Mesothelial cell of epicardium (in vitro differentiated cells): ENCODE data around the gene ACER3. TPM values are rescaled to one million over a fixed set of nuclear protein-coding genes. Genes with fewer than 3 reads are reported as not detected.
"Not testable (repeated sequence)": the region's sequence is repeated elsewhere in the genome, so short reads cannot be mapped to it uniquely, and the experiment has no call there.

Experiments used
- DNase-seq, 2 experiments: peaks; one replicate each; pipeline ENCODE4 v3.0.0; 2021; ENCODE audit warnings: low spot score in 2 of 2; ENCODE audit not compliant: unreplicated experiment in 2 of 2
- H3K27ac Mint-ChIP-seq: 2 replicates; pipeline ENCODE4 v1.8.0; 2021; ENCODE audit warnings: mixed read lengths
- H3K27me3 Mint-ChIP-seq: 2 replicates; pipeline ENCODE4 v1.8.0; 2021; ENCODE audit warnings: low read depth, mixed read lengths
- H3K36me3 Mint-ChIP-seq: 2 replicates; pipeline ENCODE4 v1.8.0; 2021; ENCODE audit warnings: mixed read lengths
- H3K4me1 Mint-ChIP-seq: 2 replicates; pipeline ENCODE4 v1.8.0; 2021; ENCODE audit warnings: mixed read lengths
- H3K4me3 Mint-ChIP-seq: 2 replicates; pipeline ENCODE4 v1.8.0; 2021; ENCODE audit warnings: mild to moderate bottlenecking, moderate library complexity, mixed read lengths
- H3K9me3 Mint-ChIP-seq: 2 replicates; pipeline ENCODE4 v1.8.0; 2021; ENCODE audit warnings: mixed read lengths
- CTCF ChIP-seq: fragments of 200-600 bp; sonication (generic); IDR thresholded peaks from one replicate; pipeline ENCODE4 v1.5.0; 2021; ENCODE audit warnings: antibody characterized with exemption; ENCODE audit not compliant: unreplicated experiment
- total RNA-seq: library from RNA; stranded (reverse); gene quantifications from 3 replicates; pipeline ENCODE4 v1.2.1, GENCODE V29; 2021

The ACER3 gene
- total RNA-seq, 1 donor from 2014 or later = 17.5 TPM

DNA sequence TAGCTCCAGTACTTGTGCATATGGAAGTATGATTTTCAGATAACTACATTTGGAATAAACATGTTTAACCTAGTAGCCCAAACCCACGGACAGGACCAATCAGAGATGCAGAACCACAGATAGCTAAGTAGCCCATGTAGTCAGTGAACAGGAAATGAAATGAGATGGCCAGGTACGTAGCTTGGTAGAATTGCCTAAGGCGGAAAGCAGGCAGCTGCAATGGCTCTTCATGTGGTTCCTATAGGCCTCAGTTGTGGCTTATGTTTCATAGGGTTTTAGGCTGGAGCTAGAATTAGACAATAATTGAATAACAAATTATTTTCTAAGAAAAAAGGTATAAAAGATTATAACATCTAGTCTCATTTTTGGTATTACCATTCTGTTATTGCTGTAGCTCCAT lies 87.1 kb downstream of the ACER3 start:
- DNase-seq = no peak
- H3K9me3 Mint-ChIP-seq = peaks cover 26% of the 10 kb centered on the region
- H3K27me3 Mint-ChIP-seq = no peaks in the 10 kb centered on the region
- H3K36me3 Mint-ChIP-seq = peaks cover 22% of the 10 kb centered on the region
- no peak overlapping the region for H3K27ac Mint-ChIP-seq
- no peak overlapping the region for H3K4me3 Mint-ChIP-seq
- H3K4me1 Mint-ChIP-seq = no peaks in the 10 kb centered on the region
- TF ChIP-seq CTCF = no peak

DNA sequence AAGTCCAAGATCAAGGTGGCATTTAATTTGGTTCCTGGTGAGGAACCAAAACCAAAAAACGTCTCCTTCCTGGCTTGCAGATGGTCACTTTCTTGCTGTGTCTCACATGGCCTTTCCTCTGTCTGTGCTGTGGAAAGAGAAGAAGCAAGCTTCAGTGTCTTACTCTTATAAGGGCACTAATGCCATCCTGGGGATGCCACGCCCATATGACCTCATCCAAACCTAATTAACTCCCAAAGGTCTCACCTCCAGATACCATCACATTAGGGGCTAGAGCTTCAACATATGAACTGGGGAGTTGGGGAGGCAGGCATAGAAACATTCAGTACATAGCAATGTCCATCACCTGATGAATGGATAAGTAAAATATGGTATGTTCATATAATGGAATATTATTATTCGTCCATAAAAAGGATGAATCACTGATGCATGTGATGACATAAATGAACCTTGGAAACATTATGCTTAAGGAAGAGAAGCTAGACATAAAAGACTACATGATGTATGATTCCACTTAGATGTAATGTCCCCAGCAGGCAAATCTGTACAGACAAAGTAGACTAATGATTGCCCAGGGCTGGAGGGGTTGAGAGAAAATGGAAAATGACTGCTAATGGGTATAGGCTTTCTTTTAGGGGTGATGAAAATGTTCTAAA lies 94.9 kb downstream of the ACER3 start:
- no peaks in the 10 kb centered on the region for H3K27me3 Mint-ChIP-seq
- no peak overlapping the region for H3K4me3 Mint-ChIP-seq
- no peak for TF ChIP-seq CTCF
- peaks cover 3% of the 10 kb centered on the region for H3K36me3 Mint-ChIP-seq
- H3K4me1 Mint-ChIP-seq = no peaks in the 10 kb centered on the region
- no peak for DNase-seq
- no peaks in the 10 kb centered on the region for H3K9me3 Mint-ChIP-seq
- no peak overlapping the region for H3K27ac Mint-ChIP-seq

GRCh38 chr11:76962583-76963416 lies 102.1 kb downstream of the ACER3 start:
- Mint-ChIP-seq H3K4me1 (peaks cover 4% of the 10 kb centered on the region), H3K27ac (no peak overlapping the region), H3K4me3 (no peak overlapping the region), H3K36me3 (peaks cover 34% of the 10 kb centered on the region), H3K9me3 (peaks cover 22% of the 10 kb centered on the region), H3K27me3 (no peaks in the 10 kb centered on the region)
- TF ChIP-seq CTCF = no peak
- DNase-seq = no peak

GRCh38 chr11:76963417-76964168 lies 102.9 kb downstream of the ACER3 start:
- H3K4me1 Mint-ChIP-seq, DNase-seq, H3K27ac Mint-ChIP-seq, H3K27me3 Mint-ChIP-seq, H3K4me3 Mint-ChIP-seq: not testable (repeated sequence)
- Mint-ChIP-seq H3K9me3 (peaks cover 22% of the 10 kb centered on the region), H3K36me3 (peaks cover 34% of the 10 kb centered on the region)

GRCh38 chr11:76972051-76972450 lies 111.3 kb downstream of the ACER3 start:
- no peak overlapping the region for H3K4me3 Mint-ChIP-seq
- H3K27ac Mint-ChIP-seq = no peak overlapping the region
- H3K4me1 Mint-ChIP-seq = no peaks in the 10 kb centered on the region
- no peak for TF ChIP-seq CTCF
- H3K27me3 Mint-ChIP-seq = no peaks in the 10 kb centered on the region
- peaks cover 34% of the 10 kb centered on the region for H3K9me3 Mint-ChIP-seq
- DNase-seq = no peak
- H3K36me3 Mint-ChIP-seq = peaks cover 16% of the 10 kb centered on the region
